SU-DHL-6 (cell line): ENCODE data around the gene MYZAP.

ENCODE experiments used
- H2AFZ ChIP-seq: fragments of 200-600 bp; sonication (generic); 2 replicates; pipeline ENCODE4 v1.6.1; 2014; ENCODE audit warnings: low read depth, mild to moderate bottlenecking, moderate library complexity, mixed read lengths, antibody characterized with exemption, low read length; ENCODE audit not compliant: severe bottlenecking
- H3F3A ChIP-seq: fragments of 200-600 bp; shearing (Covaris generic); 2 replicates; pipeline ENCODE4 v1.6.0; 2016; ENCODE audit warnings: antibody characterized with exemption, mild to moderate bottlenecking; ENCODE audit not compliant: insufficient read depth
- H3K27ac ChIP-seq: fragments of 200-600 bp; sonication (generic); 2 replicates; pipeline ENCODE4 v1.5.1; 2016; ENCODE audit warnings: low read depth, mild to moderate bottlenecking, low read length, moderate library complexity, mixed read lengths
- H3K27me3 ChIP-seq: fragments of 200-600 bp; sonication (generic), shearing (Covaris generic); 2 replicates; pipeline ENCODE4 v1.6.0; 2014; ENCODE audit warnings: mild to moderate bottlenecking, low read length
- H3K36me3 ChIP-seq: fragments of 200-600 bp; sonication (generic); 2 replicates; pipeline ENCODE4 v1.6.1; 2014; ENCODE audit warnings: mild to moderate bottlenecking, low read length, mixed read lengths
- H3K4me2 ChIP-seq: fragments of 300-600, 200-600 bp; shearing (Covaris generic), sonication (generic); 2 replicates; pipeline ENCODE4 v1.6.0; 2014; ENCODE audit warnings: low read length, low read depth, mild to moderate bottlenecking; ENCODE audit not compliant: poor library complexity, severe bottlenecking
- H3K4me3 ChIP-seq: fragments of 200-600 bp; sonication (generic); 2 replicates; pipeline ENCODE4 v1.5.1; 2014; ENCODE audit warnings: antibody characterized with exemption, low read length, mild to moderate bottlenecking, mixed read lengths; ENCODE audit not compliant: insufficient read depth, poor library complexity, severe bottlenecking
- H3K79me2 ChIP-seq: fragments of 200-600 bp; sonication (generic); 2 replicates; pipeline ENCODE4 v1.6.1; 2014; ENCODE audit warnings: mild to moderate bottlenecking, low read length, moderate library complexity; ENCODE audit not compliant: insufficient read depth
- H3K9ac ChIP-seq: fragments of 200-600 bp; sonication (generic); 2 replicates; pipeline ENCODE4 v1.7.0; 2014; ENCODE audit warnings: mild to moderate bottlenecking, low read length
- H3K9me2 ChIP-seq: fragments of 200-600 bp; sonication (generic); replicated peaks from 2 replicates; pipeline ENCODE4 v1.6.1; 2014; ENCODE audit warnings: low read length; ENCODE audit not compliant: insufficient read depth
- H3K9me3 ChIP-seq: fragments of 200-600 bp; sonication (generic); 2 replicates; pipeline ENCODE4 v1.6.1; 2014; ENCODE audit warnings: low read length, mixed read lengths; ENCODE audit not compliant: insufficient read depth
- H4K20me1 ChIP-seq: fragments of 200-600 bp; sonication (generic); 2 replicates; pipeline ENCODE4 v1.6.1; 2014; ENCODE audit warnings: low read depth, mild to moderate bottlenecking, antibody characterized with exemption, low read length, moderate library complexity, mixed read lengths
- EZH2phosphoT487 ChIP-seq: fragments of 200-600 bp; sonication (generic), shearing (Covaris generic); conservative IDR thresholded peaks from 2 replicates; pipeline ENCODE4 v1.6.1; 2018; ENCODE audit warnings: mild to moderate bottlenecking, antibody characterized with exemption, low read length, moderate library complexity, mixed read lengths
- TF ChIP-seq, protein P1 (sequence below): fragments of 200-600 bp; sonication (generic); IDR thresholded peaks from one replicate; pipeline ENCODE4 v1.5.1; 2017; ENCODE audit warnings: antibody characterized with exemption, mild to moderate bottlenecking, low read length, moderate library complexity; ENCODE audit not compliant: insufficient read depth, poor library complexity, severe bottlenecking

The MYZAP gene

DNA sequence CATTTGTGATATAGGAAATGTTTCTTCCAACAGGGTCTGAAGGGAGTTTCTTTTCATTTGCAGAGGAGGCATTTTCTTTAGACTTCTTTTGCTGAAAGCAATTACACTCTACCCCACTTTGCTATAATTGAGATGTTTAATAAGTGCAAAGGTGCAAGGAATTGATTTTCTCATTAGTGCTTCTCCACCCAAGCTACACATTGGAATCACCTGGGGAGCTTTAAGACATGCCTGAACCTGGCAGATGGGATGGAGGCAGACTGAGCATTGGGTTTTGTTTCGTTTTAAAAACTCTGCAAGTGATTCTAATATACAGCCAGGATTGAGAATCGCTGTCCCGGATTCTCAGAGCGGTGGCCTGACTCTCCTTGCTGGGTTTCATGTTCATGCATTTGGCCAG lies 52.1 kb downstream of the MYZAP start:
- Histone ChIP-seq H3K9me2 (no peaks in the 10 kb centered on the region), H2AFZ (no peak overlapping the region), H4K20me1 (no peaks in the 10 kb centered on the region), H3K36me3 (no peaks in the 10 kb centered on the region), H3K9ac (no peak overlapping the region), H3K4me3 (no peak overlapping the region), H3K79me2 (no peaks in the 10 kb centered on the region), H3K9me3 (no peaks in the 10 kb centered on the region), H3K4me2 (no peak overlapping the region), H3K27ac (no peak overlapping the region), H3F3A (no peaks in the 10 kb centered on the region), H3K27me3 (no peaks in the 10 kb centered on the region)
- no peak for TF ChIP-seq EZH2phosphoT487
- TF ChIP-seq, protein P1, sequence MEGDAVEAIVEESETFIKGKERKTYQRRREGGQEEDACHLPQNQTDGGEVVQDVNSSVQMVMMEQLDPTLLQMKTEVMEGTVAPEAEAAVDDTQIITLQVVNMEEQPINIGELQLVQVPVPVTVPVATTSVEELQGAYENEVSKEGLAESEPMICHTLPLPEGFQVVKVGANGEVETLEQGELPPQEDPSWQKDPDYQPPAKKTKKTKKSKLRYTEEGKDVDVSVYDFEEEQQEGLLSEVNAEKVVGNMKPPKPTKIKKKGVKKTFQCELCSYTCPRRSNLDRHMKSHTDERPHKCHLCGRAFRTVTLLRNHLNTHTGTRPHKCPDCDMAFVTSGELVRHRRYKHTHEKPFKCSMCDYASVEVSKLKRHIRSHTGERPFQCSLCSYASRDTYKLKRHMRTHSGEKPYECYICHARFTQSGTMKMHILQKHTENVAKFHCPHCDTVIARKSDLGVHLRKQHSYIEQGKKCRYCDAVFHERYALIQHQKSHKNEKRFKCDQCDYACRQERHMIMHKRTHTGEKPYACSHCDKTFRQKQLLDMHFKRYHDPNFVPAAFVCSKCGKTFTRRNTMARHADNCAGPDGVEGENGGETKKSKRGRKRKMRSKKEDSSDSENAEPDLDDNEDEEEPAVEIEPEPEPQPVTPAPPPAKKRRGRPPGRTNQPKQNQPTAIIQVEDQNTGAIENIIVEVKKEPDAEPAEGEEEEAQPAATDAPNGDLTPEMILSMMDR, result no peak

DNA sequence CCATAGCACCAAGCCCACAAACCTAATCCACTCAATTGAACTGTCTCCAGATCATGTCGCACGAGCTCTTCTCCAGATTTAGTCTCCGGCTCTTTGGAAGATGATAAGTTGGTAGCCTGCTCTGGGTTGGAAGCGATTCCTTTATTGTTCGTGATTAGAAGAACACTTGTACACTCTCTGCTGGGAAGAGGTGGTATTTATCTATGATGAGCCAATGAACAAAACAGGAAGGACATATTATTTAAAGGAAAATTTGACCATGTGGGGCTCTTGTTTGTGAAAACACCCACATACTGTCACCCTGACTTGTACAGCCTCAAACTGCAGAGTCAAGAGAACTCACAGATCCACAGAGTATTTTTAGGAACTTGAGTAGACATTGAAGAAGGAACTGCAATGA lies 54.4 kb downstream of the MYZAP start:
- no peak overlapping the region for H3K4me2 ChIP-seq
- H3K4me3 ChIP-seq, result no peak overlapping the region
- no peaks in the 10 kb centered on the region for H3K9me3 ChIP-seq
- H3K79me2 ChIP-seq, result no peaks in the 10 kb centered on the region
- H3K9me2 ChIP-seq, result no peaks in the 10 kb centered on the region
- no peaks in the 10 kb centered on the region for H4K20me1 ChIP-seq
- H3K27ac ChIP-seq, result no peak overlapping the region
- H2AFZ ChIP-seq, result no peak overlapping the region
- H3K36me3 ChIP-seq, result no peaks in the 10 kb centered on the region
- no peaks in the 10 kb centered on the region for H3F3A ChIP-seq
- H3K9ac ChIP-seq, result no peak overlapping the region
- TF ChIP-seq, protein P1, result no peak
- TF ChIP-seq EZH2phosphoT487, result no peak
- H3K27me3 ChIP-seq, result no peaks in the 10 kb centered on the region

DNA sequence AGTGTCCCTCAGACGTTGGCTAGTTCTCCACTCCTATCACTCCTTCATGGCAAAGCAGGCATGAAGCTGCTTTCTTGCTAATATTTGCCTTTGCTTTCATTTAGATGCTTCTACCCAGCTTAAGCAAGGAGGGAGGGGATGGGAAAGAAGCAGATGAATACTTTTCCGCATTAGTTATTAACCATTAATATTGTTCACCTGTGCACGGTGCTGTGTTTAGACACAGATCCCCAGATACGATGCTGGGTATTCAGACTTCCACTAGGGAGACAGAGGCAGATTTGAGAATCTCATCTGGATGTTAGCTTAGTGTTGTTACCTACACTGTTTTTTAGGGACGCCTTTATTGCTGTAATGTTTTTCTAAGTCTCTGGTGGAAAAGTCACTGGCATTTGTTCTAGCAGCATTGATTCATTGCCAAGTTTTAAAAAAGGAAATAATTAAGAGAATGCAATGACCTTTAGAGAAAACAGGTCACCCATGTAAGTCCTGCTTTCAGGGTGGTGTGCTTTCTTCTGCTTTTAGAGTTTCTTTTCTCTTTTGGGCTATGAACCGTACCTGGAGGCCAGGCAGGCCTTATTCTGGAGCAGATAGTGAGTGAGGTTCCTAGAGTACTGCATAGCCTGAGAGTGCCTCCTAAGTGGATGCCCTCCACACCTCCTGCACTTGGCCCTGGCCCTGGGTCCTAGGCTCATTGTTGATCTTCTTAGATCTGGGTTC lies 55.5 kb downstream of the MYZAP start:
- Histone ChIP-seq H2AFZ (no peak overlapping the region), H3F3A (no peaks in the 10 kb centered on the region), H3K4me3 (no peak overlapping the region), H3K4me2 (no peak overlapping the region), H3K9me3 (no peaks in the 10 kb centered on the region), H3K36me3 (no peaks in the 10 kb centered on the region), H4K20me1 (no peaks in the 10 kb centered on the region), H3K79me2 (no peaks in the 10 kb centered on the region), H3K9ac (no peak overlapping the region), H3K9me2 (no peaks in the 10 kb centered on the region), H3K27ac (no peak overlapping the region), H3K27me3 (no peaks in the 10 kb centered on the region)
- TF ChIP-seq, protein P1, result no peak
- no peak for TF ChIP-seq EZH2phosphoT487
